K562 treated with DMSO at 1 percent for 12 hours (cell line): Measurements from ENCODE around the gene MYO3B. TPM values are rescaled to one million over a fixed set of nuclear protein-coding genes. Genes with fewer than 3 reads are reported as not detected.

ENCODE experiments used
- total RNA-seq: library from RNA; unstranded; fragments of 300-600 nt; gene quantifications from 2 replicates; pipeline ENCODE4 v1.2.3, GENCODE V29; 2022; ENCODE audit not compliant: insufficient read depth

MYO3B gene, protein sequence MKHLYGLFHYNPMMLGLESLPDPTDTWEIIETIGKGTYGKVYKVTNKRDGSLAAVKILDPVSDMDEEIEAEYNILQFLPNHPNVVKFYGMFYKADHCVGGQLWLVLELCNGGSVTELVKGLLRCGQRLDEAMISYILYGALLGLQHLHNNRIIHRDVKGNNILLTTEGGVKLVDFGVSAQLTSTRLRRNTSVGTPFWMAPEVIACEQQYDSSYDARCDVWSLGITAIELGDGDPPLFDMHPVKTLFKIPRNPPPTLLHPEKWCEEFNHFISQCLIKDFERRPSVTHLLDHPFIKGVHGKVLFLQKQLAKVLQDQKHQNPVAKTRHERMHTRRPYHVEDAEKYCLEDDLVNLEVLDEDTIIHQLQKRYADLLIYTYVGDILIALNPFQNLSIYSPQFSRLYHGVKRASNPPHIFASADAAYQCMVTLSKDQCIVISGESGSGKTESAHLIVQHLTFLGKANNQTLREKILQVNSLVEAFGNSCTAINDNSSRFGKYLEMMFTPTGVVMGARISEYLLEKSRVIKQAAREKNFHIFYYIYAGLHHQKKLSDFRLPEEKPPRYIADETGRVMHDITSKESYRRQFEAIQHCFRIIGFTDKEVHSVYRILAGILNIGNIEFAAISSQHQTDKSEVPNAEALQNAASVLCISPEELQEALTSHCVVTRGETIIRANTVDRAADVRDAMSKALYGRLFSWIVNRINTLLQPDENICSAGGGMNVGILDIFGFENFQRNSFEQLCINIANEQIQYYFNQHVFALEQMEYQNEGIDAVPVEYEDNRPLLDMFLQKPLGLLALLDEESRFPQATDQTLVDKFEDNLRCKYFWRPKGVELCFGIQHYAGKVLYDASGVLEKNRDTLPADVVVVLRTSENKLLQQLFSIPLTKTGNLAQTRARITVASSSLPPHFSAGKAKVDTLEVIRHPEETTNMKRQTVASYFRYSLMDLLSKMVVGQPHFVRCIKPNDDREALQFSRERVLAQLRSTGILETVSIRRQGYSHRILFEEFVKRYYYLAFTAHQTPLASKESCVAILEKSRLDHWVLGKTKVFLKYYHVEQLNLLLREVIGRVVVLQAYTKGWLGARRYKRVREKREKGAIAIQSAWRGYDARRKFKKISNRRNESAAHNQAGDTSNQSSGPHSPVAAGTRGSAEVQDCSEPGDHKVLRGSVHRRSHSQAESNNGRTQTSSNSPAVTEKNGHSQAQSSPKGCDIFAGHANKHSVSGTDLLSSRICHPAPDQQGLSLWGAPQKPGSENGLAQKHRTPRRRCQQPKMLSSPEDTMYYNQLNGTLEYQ (N-terminal part only)
- total RNA-seq: 0.31 and 1.0 TPM in 2 replicates

DNA sequence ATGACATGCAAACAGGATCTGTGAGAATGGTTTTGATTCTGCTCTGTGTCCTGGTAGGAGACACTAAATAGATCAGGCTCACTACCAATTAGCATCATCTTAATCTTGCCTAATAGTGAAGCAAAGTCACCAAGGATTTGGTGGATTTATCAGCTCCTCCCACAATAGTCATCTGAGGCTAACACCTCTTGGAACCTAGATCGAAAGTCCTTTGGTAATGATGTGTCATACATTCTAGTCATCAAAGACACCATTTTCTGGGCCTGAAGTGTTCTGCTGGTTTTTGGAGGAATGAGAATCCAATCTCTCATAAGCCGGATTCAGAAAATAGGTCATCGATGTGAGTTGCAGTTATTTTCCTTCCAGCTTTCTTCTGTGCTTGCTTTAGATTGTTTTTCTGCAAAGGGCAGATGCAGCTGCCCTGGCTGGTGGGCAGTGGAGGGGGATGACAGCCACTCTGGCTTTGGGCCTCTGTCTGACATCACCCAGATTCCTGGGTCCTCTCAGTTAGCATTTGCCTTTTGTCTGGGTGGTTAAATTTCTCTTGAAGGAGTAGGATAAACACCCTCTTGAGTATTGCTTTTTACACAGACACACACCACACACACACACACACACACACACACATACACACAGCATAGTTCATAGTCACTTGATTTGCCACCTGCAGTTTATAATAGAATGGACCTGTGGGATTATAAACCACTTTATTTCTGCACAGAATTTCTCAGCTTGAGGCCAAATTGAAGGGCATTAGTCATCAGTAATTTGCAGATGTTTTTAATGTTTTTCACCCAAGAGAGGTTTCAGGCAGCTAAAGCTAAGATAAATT, at the start of gene MYO3B:
MYO3B (plus strand) TSS at position 198 of the 832 bp plus-strand sequence; CDS start at position 339, 141 bp downstream.

